Measurements from ENCODE around the gene SLC27A2.

The SLC27A2 gene

DNA sequence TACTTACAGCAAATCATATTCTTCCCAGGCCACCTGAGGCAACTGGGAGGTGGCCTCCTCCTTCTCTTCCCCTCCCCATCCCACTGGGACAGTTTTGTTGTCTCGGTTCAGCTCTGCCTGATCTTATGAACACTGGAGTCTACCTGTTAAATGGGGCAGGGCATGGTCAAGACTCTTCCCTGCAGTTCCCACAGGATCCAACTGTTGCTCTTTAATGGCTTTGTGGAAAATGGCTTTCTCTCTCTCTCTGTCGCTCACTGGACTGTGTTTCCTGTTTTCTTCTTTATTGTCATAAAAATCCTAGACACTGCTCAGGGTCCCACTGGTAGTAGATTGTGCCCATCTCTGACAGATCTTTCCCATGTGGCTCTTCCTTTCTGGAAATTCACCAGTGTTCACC is 40.2 kb downstream of the SLC27A2 start:
- Histone ChIP-seq H3K4me1 (ENCODE audit: control insufficient read depth, insufficient read depth, low read length, poor library complexity, severe bottlenecking) (no peaks in the 10 kb centered on the region), H3K36me3 (ENCODE audit: control insufficient read depth, insufficient read depth, low read length) (no peaks in the 10 kb centered on the region), H3K9me3 (ENCODE audit: control insufficient read depth, low read length) (no peaks in the 10 kb centered on the region), H3K27ac (ENCODE audit: low read depth, low read length, severe bottlenecking) (no peak overlapping the region), H3K4me3 (ENCODE audit: extremely low read depth, insufficient read depth, low read length, poor library complexity, severe bottlenecking) (no peak overlapping the region)
- WGBS, 2 experiments (ENCODE audit: insufficient coverage in 2 of 2) = 92 to 100% methylated on average over 1 to 2 of the region's 2 CpGs

DNA sequence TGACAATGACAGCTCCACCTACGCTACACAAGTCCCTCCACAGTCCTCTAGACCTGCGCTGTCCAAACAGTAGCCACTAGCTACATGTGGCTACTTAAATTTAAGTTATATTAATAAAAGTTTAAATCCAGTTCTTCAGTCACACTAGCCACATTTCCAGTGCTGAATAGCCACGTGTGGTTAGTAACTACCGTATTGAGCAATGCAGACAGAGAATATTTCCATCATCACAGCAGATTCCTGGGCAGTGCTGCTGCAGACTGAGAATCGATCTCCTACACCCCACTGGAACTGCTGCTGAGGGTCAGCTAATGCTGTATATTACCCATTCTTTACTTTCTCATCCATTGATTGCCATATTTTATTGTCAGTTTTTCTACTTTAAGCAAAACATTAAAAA is 42.6 kb downstream of the SLC27A2 start:
- H3K4me1 ChIP-seq (ENCODE audit: control insufficient read depth, insufficient read depth, low read length, poor library complexity, severe bottlenecking) = no peaks in the 10 kb centered on the region
- no peaks in the 10 kb centered on the region for H3K36me3 ChIP-seq (ENCODE audit: control insufficient read depth, insufficient read depth, low read length)
- H3K9me3 ChIP-seq (ENCODE audit: control insufficient read depth, low read length) = no peaks in the 10 kb centered on the region
- H3K4me3 ChIP-seq (ENCODE audit: extremely low read depth, insufficient read depth, low read length, poor library complexity, severe bottlenecking) = no peak overlapping the region
- WGBS, 2 experiments (ENCODE audit: insufficient coverage in 2 of 2) = 90 to 94% methylated on average over 3 to 4 of the region's 5 CpGs
- H3K27ac ChIP-seq (ENCODE audit: low read depth, low read length, severe bottlenecking) = no peak overlapping the region

DNA sequence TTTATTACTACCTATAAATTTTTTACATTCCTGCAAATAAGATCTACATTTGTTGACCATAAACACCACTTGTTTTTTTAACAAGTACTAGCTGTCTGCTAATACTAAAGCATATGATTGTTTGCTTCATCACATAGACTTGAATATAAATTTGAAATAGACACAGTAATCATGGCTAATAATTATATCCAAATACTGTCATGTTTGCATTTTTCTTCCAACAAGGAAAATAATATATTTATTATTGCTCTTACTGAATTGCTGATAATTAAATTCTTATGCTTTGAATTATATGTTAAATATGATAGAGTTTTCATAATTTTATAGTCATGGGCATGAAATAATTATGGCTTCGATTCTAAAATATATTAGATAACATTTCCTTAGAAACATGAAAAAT is 43.1 kb downstream of the SLC27A2 start:
- Histone ChIP-seq H3K4me3 (ENCODE audit: extremely low read depth, insufficient read depth, low read length, poor library complexity, severe bottlenecking) (no peak overlapping the region), H3K27ac (ENCODE audit: low read depth, low read length, severe bottlenecking) (no peak overlapping the region), H3K9me3 (ENCODE audit: control insufficient read depth, low read length) (no peaks in the 10 kb centered on the region), H3K36me3 (ENCODE audit: control insufficient read depth, insufficient read depth, low read length) (no peaks in the 10 kb centered on the region), H3K4me1 (ENCODE audit: control insufficient read depth, insufficient read depth, low read length, poor library complexity, severe bottlenecking) (no peaks in the 10 kb centered on the region)
- no CpG with 5 or more reads among the region's 1 CpG for WGBS, 2 experiments (ENCODE audit: insufficient coverage in 2 of 2)

DNA sequence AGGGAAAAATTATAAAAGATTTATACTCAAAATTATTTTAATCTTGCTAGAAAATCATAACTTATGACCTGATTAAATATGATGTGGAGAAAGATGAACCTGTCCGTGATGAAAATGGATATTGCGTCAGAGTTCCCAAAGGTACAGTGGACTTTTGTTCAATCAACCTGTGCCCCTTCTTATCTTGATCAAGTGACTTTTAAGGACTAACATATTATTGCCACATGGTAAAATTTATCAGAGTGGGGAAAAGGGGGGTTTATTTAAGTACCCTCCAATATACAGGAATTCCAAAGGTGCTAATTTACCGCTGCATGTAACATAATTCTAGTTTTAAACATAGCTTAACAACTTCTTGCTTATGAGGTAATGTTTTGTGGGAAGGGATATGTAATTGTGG is 43.9 kb downstream of the SLC27A2 start:
- no peak overlapping the region for H3K27ac ChIP-seq (ENCODE audit: low read depth, low read length, severe bottlenecking)
- H3K36me3 ChIP-seq (ENCODE audit: control insufficient read depth, insufficient read depth, low read length) = no peaks in the 10 kb centered on the region
- WGBS, 2 experiments (ENCODE audit: insufficient coverage in 2 of 2) = 100% methylated on average over 1 of the region's 3 CpGs; no CpG with 5 or more reads in 1 of the 2 experiments
- no peak overlapping the region for H3K4me3 ChIP-seq (ENCODE audit: extremely low read depth, insufficient read depth, low read length, poor library complexity, severe bottlenecking)
- no peaks in the 10 kb centered on the region for H3K9me3 ChIP-seq (ENCODE audit: control insufficient read depth, low read length)
- no peaks in the 10 kb centered on the region for H3K4me1 ChIP-seq (ENCODE audit: control insufficient read depth, insufficient read depth, low read length, poor library complexity, severe bottlenecking)

DNA sequence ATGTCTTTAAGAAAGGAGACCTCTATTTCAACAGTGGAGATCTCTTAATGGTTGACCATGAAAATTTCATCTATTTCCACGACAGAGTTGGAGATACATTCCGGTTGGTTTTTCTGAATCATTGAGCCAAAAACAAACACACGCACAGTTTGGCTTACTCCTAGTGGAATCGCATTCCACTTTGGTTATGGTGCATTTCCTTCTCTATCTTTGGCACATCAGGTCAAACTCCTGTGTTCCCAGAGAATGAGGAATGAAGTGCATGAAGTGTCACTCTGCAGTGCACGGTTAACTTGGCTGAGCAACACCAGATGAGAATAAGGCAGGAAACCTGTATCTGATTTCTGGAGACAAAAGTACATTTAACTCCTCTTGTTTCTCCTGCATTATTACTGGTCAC is 45.1 kb downstream of the SLC27A2 start:
- no peak overlapping the region for H3K4me3 ChIP-seq (ENCODE audit: extremely low read depth, insufficient read depth, low read length, poor library complexity, severe bottlenecking)

DNA sequence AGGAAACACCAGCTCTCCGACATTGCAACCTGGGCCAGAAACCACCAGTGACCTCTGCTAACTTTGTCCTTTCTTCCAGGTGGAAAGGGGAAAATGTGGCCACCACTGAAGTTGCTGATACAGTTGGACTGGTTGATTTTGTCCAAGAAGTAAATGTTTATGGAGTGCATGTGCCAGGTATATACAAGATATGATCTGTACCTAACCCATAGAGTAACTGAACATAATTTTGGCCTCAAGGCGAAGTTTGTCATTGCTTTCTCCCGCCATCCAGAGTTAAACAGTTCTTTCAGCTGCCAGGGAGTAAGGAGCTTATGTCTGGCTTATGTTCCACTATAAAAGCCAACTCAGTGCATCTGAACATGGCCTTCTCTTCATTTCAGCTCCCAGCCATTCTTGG is 46.9 kb downstream of the SLC27A2 start:
- 92 to 95% methylated on average over 3 of the region's 3 CpGs for WGBS, 2 experiments (ENCODE audit: insufficient coverage in 2 of 2)
- Histone ChIP-seq H3K4me1 (ENCODE audit: control insufficient read depth, insufficient read depth, low read length, poor library complexity, severe bottlenecking) (no peaks in the 10 kb centered on the region), H3K4me3 (ENCODE audit: extremely low read depth, insufficient read depth, low read length, poor library complexity, severe bottlenecking) (no peak overlapping the region), H3K36me3 (ENCODE audit: control insufficient read depth, insufficient read depth, low read length) (no peaks in the 10 kb centered on the region), H3K27ac (ENCODE audit: low read depth, low read length, severe bottlenecking) (no peak overlapping the region), H3K9me3 (ENCODE audit: control insufficient read depth, low read length) (no peaks in the 10 kb centered on the region)

More for the DNA sequence above, 45.1 kb downstream of the SLC27A2 start:
- WGBS, 2 experiments (ENCODE audit: insufficient coverage in 2 of 2) = 93 to 95% methylated on average over 4 of the region's 5 CpGs
- no peaks in the 10 kb centered on the region for H3K36me3 ChIP-seq (ENCODE audit: control insufficient read depth, insufficient read depth, low read length)
- no peaks in the 10 kb centered on the region for H3K9me3 ChIP-seq (ENCODE audit: control insufficient read depth, low read length)
- no peak overlapping the region for H3K27ac ChIP-seq (ENCODE audit: low read depth, low read length, severe bottlenecking)
- H3K4me1 ChIP-seq (ENCODE audit: control insufficient read depth, insufficient read depth, low read length, poor library complexity, severe bottlenecking) = no peaks in the 10 kb centered on the region

DNA sequence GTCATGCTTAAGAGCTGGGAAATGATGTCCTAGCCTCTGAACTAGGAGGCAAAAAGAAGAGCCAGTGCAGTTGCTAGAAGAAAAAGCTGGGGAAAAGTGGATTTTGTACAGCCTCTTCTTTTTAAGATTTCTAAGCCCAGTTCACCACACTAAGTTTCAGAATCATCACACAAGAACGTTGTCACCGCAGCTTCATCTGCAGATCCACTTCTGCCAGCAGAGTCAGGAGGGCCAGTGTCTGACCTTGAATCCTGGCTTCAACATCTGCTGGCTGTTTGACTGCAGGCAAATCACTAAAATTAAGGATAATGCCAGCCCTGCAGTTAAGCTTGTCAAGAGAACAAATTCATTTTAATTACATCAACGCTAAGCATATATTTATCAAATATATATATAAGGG is 47.3 kb downstream of the SLC27A2 start:
- WGBS, 2 experiments (ENCODE audit: insufficient coverage in 2 of 2) = 95 to 100% methylated on average over 2 of the region's 3 CpGs
- no peaks in the 10 kb centered on the region for H3K36me3 ChIP-seq (ENCODE audit: control insufficient read depth, insufficient read depth, low read length)
- H3K9me3 ChIP-seq (ENCODE audit: control insufficient read depth, low read length) = no peaks in the 10 kb centered on the region
- no peak overlapping the region for H3K4me3 ChIP-seq (ENCODE audit: extremely low read depth, insufficient read depth, low read length, poor library complexity, severe bottlenecking)
- H3K27ac ChIP-seq (ENCODE audit: low read depth, low read length, severe bottlenecking) = no peak overlapping the region
- no peaks in the 10 kb centered on the region for H3K4me1 ChIP-seq (ENCODE audit: control insufficient read depth, insufficient read depth, low read length, poor library complexity, severe bottlenecking)

DNA sequence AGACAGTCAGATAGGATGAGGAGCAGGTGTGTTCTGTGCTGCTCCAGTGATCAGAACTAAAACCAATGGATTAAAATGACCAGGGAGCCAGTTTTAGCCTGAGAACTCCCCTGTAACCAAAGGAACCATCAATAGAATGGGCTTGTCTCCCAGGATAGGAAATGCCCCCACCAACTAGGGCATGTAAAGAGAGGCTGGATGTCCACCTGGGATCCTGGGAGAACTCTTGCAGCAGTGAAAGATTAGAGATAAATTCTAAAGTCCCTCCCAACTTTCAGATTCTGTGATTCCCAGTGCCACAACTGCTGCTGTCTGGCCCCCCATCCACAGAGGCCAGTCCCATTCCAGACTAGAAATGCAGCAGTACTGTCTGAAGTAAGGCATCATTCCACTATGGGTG is 49.8 kb downstream of the SLC27A2 start:
- Histone ChIP-seq H3K9me3 (ENCODE audit: control insufficient read depth, low read length) (no peaks in the 10 kb centered on the region), H3K4me1 (ENCODE audit: control insufficient read depth, insufficient read depth, low read length, poor library complexity, severe bottlenecking) (no peaks in the 10 kb centered on the region), H3K27ac (ENCODE audit: low read depth, low read length, severe bottlenecking) (no peak overlapping the region), H3K36me3 (ENCODE audit: control insufficient read depth, insufficient read depth, low read length) (no peaks in the 10 kb centered on the region), H3K4me3 (ENCODE audit: extremely low read depth, insufficient read depth, low read length, poor library complexity, severe bottlenecking) (no peak overlapping the region)

DNA sequence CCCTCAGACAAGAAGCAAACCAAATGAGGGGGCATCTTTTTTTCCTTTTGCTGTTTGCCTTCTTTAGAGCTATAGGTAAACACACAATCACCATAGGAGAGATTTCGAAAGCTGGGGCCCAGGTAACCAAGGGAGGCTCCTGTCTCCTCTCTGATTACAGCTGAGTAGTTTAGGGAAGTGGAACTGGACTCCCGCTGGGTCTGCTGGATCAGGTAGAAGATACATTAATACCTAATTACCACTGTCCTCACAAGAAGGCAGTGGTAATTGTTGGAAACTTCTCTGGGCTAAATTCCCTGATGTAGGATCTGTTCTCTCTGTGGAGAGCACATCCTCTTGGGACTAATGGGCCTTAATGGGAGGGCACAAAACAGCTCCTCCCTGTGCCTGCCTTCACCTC is 50.8 kb downstream of the SLC27A2 start:
- WGBS, 2 experiments (ENCODE audit: insufficient coverage in 2 of 2) = 83% methylated on average over 1 of the region's 2 CpGs; no CpG with 5 or more reads in 1 of the 2 experiments
- Histone ChIP-seq H3K36me3 (ENCODE audit: control insufficient read depth, insufficient read depth, low read length) (no peaks in the 10 kb centered on the region), H3K27ac (ENCODE audit: low read depth, low read length, severe bottlenecking) (no peak overlapping the region), H3K4me1 (ENCODE audit: control insufficient read depth, insufficient read depth, low read length, poor library complexity, severe bottlenecking) (no peaks in the 10 kb centered on the region), H3K9me3 (ENCODE audit: control insufficient read depth, low read length) (no peaks in the 10 kb centered on the region), H3K4me3 (ENCODE audit: extremely low read depth, insufficient read depth, low read length, poor library complexity, severe bottlenecking) (no peak overlapping the region)

DNA sequence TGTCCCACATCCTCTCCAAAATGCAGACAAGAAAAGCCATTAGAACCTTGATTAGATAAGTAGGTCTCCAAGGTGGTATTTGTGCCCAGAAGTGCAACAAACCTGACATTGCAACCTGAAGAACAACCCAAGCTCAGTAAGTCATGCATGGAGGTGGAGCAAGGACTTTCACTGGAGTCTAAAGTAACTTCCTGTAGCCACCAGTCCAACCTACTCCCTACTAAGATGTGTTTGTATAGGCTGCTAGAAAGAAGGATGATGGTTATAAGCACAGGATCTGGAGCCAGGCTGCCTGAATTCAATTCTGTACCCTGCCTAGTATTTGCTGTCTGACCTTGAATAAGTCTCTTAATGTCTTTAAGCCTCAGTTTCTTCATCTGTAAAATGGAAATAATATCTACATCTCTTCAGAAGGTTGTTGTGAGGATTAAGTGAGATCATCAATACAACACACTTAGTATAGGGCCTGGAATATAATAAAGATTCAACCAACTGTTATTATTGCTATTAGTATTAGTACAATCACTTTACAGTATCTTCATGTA is 51.3 kb downstream of the SLC27A2 start:
- no peak overlapping the region for H3K27ac ChIP-seq (ENCODE audit: low read depth, low read length, severe bottlenecking)
- H3K4me3 ChIP-seq (ENCODE audit: extremely low read depth, insufficient read depth, low read length, poor library complexity, severe bottlenecking) = no peak overlapping the region
- no peaks in the 10 kb centered on the region for H3K4me1 ChIP-seq (ENCODE audit: control insufficient read depth, insufficient read depth, low read length, poor library complexity, severe bottlenecking)
- H3K36me3 ChIP-seq (ENCODE audit: control insufficient read depth, insufficient read depth, low read length) = no peaks in the 10 kb centered on the region
- H3K9me3 ChIP-seq (ENCODE audit: control insufficient read depth, low read length) = no peaks in the 10 kb centered on the region

DNA sequence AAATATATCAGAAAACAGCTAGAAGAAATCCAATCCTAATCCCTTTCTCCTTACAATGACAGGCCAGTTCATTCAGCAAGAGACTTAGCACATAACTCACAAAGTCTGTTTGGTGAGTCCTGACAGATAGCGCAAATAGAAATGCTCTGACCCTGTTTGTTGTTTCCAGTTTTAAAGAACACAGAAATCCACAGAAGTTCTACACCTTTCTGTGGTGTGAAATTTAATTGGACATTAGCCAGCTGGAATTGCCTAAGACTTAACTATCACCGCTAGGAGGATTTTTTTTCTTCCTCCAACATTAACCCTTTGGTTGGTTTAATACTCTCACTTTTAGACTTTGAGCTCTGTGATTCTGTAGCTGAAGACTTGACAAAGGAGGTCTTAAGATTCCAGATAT is 52.8 kb downstream of the SLC27A2 start:
- Histone ChIP-seq H3K27ac (ENCODE audit: low read depth, low read length, severe bottlenecking) (no peak overlapping the region), H3K36me3 (ENCODE audit: control insufficient read depth, insufficient read depth, low read length) (no peaks in the 10 kb centered on the region), H3K4me3 (ENCODE audit: extremely low read depth, insufficient read depth, low read length, poor library complexity, severe bottlenecking) (no peak overlapping the region), H3K9me3 (ENCODE audit: control insufficient read depth, low read length) (no peaks in the 10 kb centered on the region), H3K4me1 (ENCODE audit: control insufficient read depth, insufficient read depth, low read length, poor library complexity, severe bottlenecking) (no peaks in the 10 kb centered on the region)
- 86% methylated on average over 1 of the region's 2 CpGs; no CpG with 5 or more reads in 1 of the 2 experiments for WGBS, 2 experiments (ENCODE audit: insufficient coverage in 2 of 2)

Measured in mesodermal cell (in vitro differentiated cells).